Gastroesophageal sphincter (tissue), 3 donors: ENCODE data around the gene REL.

Experiments used
- CTCF ChIP-seq, 4 experiments: fragments of 200-600 bp in 2 of 4; fragments of 450-650 bp in 2 of 4; sonication (generic) in 1 of 4; IDR thresholded peaks; one replicate each; pipeline ENCODE4 v1.5.1; 2017 to 2019; ENCODE audit warnings: antibody characterized with exemption in 4 of 4, mild to moderate bottlenecking in 2 of 4, moderate library complexity in 2 of 4
- EP300 ChIP-seq: sonication (generic); formaldehyde crosslinking; IDR thresholded peaks from one replicate; pipeline ENCODE4 v1.6.1; 2017; ENCODE audit warnings: antibody characterized with exemption, mild to moderate bottlenecking
- POLR2A ChIP-seq, 2 donors: fragments of 450-650 bp; IDR thresholded peaks; one replicate each; pipeline ENCODE4 v1.6.1; 2017; ENCODE audit warnings: antibody characterized with exemption in 2 of 2, mild to moderate bottlenecking in 2 of 2, moderate library complexity in 1 of 2
- POLR2AphosphoS5 ChIP-seq: sonication (generic); formaldehyde crosslinking; IDR thresholded peaks from one replicate; pipeline ENCODE4 v1.6.1; 2017; ENCODE audit warnings: antibody characterized with exemption

- TF ChIP-seq POLR2A (IDR thresholded peaks at IDR 0.05): no peak
- no peak for TF ChIP-seq EP300
- no peak for TF ChIP-seq CTCF (IDR thresholded peaks at IDR 0.05)
- no peak for TF ChIP-seq POLR2AphosphoS5
These were observed 8.0 kb upstream of the REL start for GRCh38 chr2:60873381-60873780.
